Suprapubic skin (tissue), 3 donors: Measurements from ENCODE around the gene PAGR1.

Experiments
- EP300 ChIP-seq: sonication (generic); formaldehyde crosslinking; IDR thresholded peaks from one replicate; pipeline ENCODE4 v1.6.1; 2017; ENCODE audit warnings: antibody characterized with exemption
- POLR2A ChIP-seq, 2 donors: fragments of 450-650 bp; IDR thresholded peaks; one replicate each; pipeline ENCODE4 v1.6.1; 2017; ENCODE audit warnings: antibody characterized with exemption in 2 of 2, mild to moderate bottlenecking in 2 of 2, moderate library complexity in 2 of 2
- TF ChIP-seq, protein P1 (sequence below), 2 donors: fragments of 200-600 bp in 1 of 2; fragments of 450-650 bp in 1 of 2; sonication (generic) in 1 of 2; IDR thresholded peaks; one replicate each; pipeline ENCODE4 v1.5.1; 2016 to 2019; ENCODE audit warnings: antibody characterized with exemption in 2 of 2, mild to moderate bottlenecking in 1 of 2, moderate library complexity in 1 of 2

DNA sequence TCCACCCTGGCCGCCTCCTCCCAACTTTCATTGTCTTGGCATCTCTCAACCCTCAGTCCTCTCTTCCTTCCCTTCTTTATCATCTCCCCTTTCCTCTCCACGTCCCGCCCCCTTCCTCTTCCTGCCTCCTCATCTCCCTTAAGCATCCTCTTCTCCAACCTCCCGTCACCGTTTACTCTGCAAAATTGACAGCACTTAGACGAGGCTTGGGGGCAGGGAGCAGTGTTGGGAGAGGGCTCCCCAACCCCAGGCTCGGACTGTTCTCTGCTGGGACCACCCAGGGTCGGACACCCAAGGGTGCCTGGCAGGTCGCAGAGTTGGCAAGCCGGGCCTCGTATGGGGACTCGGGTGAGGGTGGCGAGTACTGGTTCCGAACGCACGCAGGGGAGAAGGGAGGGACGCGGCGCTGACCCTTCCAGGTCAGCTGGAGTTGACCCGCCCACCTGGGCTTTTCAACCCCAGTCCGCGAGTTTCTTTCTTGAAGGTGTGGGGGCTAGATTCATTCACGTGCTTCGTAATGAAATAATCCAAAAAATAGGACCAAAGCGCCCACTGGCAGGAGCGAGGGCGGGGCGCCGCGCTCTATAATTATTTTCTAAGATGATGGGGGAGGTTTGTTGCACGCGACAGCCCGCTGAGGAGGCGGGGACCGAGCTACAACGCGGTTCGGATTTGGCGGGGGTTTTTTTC lies 775 bp upstream of the PAGR1 start:
- no peak for TF ChIP-seq POLR2A (IDR thresholded peaks at IDR 0.05)
- TF ChIP-seq, protein P1, sequence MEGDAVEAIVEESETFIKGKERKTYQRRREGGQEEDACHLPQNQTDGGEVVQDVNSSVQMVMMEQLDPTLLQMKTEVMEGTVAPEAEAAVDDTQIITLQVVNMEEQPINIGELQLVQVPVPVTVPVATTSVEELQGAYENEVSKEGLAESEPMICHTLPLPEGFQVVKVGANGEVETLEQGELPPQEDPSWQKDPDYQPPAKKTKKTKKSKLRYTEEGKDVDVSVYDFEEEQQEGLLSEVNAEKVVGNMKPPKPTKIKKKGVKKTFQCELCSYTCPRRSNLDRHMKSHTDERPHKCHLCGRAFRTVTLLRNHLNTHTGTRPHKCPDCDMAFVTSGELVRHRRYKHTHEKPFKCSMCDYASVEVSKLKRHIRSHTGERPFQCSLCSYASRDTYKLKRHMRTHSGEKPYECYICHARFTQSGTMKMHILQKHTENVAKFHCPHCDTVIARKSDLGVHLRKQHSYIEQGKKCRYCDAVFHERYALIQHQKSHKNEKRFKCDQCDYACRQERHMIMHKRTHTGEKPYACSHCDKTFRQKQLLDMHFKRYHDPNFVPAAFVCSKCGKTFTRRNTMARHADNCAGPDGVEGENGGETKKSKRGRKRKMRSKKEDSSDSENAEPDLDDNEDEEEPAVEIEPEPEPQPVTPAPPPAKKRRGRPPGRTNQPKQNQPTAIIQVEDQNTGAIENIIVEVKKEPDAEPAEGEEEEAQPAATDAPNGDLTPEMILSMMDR (IDR thresholded peaks at IDR 0.05), result no peak
- no peak for TF ChIP-seq EP300
